GM18517 (cell line): ENCODE results near the gene RNASEH2B.

Source experiments
- ATAC-seq: cut with Tn5 transposase; IDR thresholded peaks from one replicate; pipeline ENCODE4 v1.9.1; 2021; ENCODE audit warnings: mild to moderate bottlenecking, moderate library complexity; ENCODE audit not compliant: unreplicated experiment

RNASEH2B gene

DNA sequence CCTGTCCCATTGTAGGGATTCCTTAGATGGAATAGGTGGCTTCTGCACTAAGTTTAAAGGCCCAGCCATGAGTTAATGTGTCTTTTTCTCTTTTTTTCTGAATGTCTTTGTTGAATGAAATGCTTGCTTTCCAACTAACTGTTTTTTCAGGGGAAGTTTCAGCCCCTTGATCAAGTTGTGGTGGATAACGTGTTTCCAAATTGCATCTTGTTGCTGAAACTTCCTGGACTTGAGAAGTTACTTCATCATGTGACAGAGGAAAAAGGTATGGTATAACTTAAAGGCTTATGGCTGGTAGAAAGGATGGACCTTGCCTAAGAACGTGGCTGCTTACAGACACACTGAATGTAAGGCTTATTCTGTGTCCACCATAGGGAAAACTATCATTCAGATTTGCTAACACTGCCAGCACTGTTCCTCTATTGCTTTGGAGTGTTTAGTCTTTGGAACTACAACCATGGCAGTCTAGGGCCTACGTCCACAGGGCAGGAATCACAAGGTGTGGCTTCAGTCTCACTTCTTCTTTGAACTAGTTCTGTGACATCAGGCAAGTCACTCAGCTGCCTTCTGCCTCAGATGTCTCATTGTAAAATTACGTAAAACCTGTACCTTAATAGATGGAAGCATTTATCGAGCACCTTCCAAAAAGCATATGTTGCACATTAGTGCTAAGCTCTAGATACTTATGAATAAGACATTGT lies 25.3 kb downstream of the RNASEH2B start:
- ATAC-seq: no peak

DNA sequence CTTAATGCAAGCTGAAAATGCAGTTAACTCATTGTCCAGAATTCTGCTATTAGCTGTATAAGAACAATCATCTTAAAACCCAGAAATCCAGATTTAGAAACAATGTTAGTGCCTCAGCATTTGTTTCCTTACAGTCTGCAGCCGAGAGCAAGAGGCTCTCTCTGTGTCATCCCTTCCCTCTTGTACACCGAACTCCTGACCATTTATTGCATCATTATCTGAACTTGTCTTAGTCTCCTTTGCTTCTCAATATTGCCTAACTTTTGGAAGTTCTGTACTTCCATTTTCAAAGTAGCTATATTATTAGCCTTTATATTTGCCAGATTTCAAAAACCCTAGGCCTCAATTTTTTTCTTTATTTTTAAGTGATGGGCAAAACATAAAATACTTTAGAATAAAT lies 27.1 kb downstream of the RNASEH2B start:
- ATAC-seq: no peak

DNA sequence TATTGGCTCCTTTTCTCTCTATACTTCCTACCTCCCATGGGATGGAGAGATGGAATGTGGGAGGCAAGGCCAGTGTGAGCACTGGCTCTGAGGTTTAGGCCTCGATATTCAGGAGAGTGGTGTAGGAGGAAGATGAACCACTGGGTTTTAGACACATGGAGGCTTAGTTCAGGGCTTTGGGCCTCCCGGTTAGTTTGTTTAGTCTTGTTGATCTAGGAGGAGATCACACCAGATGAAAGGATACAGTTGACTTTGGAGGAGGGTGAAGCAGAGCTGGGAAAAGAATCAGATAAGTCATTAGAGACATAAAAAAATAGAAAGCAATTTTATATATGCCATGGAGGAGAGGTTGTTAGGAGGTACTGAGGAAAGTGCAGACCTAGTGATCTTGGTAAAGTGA lies 30.9 kb downstream of the RNASEH2B start:
- ATAC-seq: no peak

DNA sequence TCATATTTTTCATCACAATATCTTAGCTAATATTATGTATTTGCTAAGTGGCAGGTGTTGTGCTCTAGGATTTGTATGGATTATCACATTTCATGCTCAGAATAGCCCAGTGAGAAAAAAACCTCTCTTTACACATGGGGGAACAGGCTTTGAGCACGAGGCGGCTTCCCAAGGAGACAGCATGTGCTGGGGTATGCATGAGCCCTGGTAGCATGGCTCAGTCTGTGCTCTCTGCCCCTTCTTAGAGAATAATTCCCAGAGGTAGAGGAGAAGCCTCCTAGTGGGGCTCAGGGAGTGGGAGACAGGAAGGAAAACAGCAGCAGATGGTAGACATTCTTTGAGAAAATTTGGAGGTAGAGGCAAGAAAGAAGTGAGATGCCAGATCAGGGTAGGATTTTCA lies 31.6 kb downstream of the RNASEH2B start:
- ATAC-seq: no peak

DNA sequence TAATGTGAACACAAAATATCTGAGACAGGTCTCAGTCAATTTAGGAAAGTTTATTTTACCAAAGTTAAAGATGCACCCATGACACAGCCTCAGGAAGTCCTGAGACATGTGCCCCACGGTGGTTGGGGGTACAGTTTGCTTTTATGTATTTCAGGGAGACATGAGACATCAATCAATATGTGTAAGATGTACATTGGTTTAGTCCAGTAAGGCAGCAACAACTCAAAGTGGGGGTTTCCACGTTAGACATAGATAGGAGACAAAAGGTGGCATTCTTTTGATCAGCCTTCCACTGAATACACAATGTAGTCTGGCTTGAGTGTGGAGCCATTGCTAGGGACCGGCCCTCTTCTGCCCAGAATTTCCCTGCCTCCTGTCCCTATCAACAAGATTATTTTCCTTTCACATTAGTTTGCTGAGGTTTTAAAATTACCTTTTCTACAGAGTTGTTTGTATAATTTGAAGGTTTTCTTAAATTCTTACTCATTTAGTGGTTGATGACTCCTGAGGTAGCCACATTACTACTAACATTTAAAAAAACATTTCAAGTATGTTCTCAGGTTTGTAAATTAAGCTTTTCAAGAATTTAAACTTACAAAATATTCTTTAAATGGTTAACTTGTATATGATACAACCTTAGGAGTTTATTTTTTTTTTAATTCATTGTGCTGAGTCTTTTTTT lies 33.2 kb downstream of the RNASEH2B start:
- no peak for ATAC-seq

DNA sequence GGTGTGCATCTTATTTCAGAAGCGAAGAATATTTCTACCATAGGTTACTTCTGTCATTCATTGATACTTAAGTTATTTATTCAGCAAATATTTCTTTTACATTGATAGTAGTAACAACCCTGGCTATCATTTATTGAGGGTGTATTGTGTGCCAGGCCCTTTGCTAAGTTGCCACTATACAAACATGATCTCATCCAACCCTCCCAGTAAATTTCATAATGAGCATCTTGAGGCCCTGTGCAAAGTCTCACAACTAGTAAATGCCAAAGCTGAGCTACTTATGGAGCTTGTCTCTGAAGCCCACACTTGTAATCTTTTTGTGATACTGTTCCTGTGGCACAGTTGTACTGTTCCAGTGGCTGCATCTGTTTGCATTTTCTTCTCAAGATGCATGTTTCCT lies 36.1 kb downstream of the RNASEH2B start:
- no peak for ATAC-seq

DNA sequence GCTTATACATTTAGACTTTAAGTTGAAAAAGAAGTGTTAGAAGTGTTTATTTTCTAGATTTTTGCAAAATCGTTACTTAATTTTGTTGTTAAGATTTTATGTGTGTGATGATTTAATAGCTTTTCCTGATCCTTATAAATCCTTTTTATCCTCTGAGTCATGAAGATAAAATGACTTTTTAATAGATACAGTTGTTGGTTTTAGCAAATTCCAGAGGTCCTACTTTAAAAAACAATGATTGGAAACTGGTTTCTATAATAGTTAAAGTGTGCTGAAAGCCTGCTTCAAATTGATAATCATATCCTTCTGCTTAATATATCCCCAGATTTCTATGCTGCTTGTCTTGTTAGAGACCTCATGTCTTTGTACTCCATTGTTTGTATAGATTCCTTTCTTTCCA lies 39.0 kb downstream of the RNASEH2B start:
- no peak for ATAC-seq

DNA sequence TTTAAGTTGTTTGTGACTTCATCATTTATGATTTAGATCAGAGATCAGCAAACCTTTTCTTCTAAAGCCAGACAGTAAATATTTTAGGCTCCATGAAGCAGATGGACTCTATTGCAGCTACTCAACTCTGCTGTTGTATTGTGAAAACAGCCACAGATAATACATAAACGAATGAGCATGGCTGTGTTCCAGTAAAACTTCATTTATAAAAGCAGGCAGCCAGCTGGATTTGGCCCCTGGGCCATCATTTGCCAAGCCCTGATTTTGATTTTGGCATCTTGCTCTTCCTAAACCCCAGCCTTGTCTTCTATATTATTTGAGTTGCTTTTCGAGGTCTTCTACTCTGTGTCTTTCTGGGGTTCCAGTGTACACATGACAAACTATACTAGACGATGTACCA lies 41.3 kb downstream of the RNASEH2B start:
- ATAC-seq: no peak

DNA sequence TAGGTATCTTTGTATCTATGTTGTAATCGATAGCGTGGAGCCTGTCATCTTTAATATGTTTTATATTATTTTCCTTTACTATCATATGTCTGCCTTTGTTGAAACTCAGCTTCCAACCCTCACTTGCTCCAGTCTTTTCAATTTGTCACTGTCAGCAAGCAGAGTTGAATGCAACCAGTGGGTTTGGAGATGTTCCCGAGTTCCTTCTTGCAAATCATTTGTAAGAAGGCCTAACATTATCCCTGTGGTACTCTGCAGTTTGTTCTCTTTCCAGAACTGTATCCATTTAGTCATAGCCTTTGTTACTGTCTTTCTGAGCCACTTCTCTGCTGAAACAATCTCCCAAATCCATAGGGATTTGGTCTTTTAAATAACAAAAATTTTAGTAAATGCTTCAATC lies 41.8 kb downstream of the RNASEH2B start:
- no peak for ATAC-seq

DNA sequence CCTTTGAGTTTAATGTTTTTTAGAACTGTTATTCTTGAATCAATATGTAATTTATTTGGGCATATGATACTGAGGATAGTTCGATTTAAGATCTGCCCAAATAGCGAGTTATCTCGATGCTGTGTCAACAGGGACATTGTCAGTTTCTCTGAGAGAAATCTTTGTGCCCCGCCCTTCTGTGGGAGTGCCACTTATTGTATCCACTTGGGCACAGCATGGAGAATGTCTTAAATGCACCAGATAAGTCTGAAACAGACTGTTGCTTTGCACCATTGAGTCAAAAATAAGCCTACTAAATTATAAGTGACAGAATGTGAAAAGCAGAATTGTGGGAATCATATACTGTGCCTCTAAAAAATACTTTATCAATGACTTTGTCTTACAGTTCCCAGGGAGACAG lies 45.6 kb downstream of the RNASEH2B start:
- no peak for ATAC-seq

DNA sequence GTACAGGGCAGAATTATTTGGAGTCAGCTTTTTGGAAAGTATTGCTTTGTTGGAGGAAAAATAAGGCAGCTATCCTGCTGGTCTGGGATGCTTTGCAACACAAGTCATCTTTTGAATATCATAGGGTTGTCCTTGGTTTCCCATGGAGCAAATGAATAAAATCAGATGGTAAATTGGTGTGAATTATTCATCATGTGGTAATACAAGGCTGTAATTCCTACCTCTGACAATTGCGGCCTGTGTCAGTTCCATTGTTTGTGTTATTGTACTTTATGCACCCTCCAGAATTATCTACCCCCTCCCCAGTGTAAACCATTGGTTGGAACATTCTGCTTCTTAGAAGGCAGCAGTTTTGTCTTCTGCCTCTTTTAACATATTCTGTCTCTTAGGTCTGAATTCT lies 46.2 kb downstream of the RNASEH2B start:
- no peak for ATAC-seq

DNA sequence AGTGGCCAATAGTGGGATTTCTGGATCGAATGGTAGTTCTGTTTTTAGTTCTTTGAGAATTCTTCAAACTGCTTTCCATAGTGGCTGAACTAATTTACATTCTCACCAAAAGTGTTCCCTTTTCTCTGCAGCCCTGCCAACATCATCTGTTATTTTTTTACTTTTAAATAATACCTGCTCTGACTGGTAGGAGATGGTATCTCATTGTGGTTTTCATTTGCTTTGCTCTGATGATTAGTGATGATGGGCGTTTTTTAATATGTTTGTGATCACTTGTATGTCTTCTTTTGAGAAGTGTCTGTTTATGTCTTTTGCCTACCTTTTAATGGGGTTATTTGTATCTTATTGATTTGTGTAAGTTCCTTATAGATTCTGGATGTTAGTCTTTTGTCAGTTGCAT lies 48.0 kb downstream of the RNASEH2B start:
- no peak for ATAC-seq

DNA sequence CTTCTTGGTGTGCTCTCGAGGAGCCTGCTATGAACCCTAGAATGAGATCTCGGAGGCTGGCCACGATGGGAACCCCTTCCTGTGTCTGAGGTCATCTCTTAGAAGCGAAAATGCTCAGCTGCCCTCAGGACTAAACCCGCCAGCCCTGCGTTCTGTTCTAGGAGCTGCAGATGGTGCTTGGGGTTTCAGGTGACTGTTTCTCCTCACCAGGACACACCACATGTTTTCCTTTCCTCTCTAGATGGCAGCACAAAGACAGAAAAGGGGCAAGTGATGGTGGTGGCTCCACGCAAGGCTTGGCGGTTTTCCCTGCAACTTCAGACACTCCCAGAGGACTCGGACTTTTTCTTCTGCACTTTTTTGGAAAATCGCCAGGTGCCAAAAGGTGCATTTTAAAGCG lies 60.1 kb downstream of the RNASEH2B start:
- no peak for ATAC-seq

DNA sequence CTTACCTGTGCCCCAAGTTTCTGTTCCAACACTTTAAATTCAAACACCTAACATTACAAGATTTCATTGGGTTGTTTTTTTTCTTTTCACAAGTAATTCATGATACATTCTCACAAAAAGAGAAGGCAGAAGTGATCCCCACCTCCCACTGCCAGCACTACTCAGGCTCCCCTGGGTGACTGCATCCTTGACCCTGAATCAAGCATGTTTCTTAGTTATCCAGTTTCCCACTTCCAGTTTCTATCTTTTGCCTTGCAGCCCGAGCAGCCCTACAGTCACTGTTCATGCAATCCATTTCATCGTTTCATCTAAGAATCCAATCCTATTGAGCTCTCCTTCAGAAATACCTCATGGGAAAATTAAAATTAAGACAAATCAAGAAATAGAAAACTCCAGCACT lies 61.4 kb downstream of the RNASEH2B start:
- ATAC-seq: no peak

DNA sequence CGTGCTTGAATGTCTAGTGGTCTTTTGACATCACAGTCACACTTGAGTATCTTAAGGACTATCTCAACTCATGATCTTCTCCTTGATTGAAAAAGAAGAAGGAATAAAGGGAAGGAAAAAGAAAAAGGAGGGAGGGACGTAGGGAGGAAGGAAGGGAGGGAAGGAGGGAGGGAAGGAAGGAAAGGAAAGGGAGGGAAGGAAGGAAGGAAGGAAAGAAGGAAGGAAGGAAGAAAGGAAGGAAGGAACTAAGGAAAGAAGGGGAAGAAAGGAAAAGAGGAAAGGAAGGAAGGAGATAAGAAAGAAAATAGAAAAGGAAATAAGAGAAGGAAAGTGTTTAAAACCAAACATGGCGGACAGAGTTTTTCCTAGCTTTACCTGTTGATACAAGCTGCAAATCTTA lies 64.7 kb downstream of the RNASEH2B start:
- ATAC-seq: no peak

DNA sequence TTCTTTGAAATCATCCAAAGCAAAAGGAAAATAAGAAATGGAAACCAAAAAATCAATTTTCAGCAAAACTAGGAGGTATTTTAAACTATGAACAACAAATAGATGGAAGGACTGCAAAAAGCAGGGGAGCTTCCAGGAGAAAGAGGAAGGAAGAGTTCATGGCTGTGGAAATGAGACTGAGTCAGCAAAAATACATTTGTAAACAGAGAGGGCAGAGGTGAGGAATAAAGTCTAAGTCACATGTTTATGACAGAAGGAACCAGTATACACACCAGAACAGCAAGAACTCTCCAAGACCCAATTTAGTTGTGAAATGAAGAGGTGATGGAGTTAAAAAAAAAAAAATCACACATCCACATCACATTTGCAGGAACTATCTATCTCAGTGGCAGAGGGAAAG lies 69.6 kb downstream of the RNASEH2B start:
- no peak for ATAC-seq

DNA sequence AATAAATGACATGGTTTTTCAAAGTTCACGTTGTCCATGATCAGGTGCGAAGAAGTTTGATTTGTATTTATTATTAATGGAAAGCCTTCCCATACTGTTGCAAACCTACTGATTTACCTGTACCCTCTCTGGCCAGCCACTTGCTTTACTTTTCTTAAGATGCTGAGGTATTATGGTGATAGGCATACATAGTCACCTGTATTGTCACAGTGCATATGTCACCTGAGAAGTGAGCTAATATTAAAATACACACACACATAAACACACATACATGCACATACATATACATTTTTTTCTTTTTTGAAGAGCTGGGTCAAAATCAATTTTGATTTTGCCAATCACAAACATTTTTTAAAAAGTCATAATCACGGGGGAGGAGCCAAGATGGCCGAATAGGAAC lies 72.1 kb downstream of the RNASEH2B start:
- ATAC-seq: no peak

DNA sequence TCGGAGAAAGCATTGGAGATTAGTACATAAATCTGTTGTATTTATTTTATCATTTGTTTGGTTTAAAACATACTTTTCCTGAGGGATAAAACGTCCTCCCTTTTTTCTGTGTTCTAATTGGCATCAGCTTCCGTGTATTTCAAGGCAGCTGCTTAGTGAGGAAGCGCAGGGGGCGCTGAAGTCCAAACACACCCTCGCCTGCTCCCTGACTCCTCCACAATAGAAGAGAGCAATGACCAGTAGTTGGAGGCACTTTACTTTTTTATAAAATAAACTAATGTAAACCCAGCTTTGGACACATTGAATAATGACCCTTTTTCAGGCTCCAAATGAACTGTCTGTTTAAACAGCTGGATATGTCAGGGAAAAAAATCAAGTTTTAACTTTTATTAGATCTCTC lies 79.9 kb downstream of the RNASEH2B start:
- no peak for ATAC-seq

DNA sequence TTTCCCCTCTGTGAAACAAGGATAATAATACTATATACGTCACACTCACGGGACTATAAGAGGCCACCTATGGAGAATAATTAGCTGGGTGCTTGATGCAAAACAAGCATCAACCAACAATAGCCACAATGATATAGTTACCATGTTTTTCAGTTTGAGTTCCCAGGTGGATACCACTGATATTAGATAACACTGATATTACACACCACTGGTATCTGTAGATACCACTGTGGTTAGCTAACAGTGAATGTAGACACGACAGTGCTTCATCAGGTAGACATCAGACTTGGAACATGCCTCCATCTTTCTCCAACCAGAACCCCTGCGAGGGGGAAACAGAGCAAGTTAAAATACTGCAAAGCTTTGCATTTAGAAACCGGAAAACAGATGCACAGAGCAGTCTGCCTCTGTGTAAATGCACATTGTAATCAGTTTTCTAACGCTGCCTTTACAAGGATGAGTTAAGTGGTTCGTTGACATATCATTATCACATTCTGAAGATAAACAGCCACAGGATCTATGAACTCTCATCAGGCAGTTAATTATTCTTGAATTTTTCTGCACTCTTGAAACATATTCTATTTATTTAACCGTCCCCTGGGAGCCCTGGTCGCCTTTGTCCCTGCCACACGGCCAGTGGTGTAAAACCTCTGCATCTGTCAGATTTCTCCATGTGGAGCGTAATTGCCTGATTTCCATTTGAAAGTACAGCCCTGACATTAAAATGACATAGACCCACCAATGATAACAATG lies 80.7 kb downstream of the RNASEH2B start:
- ATAC-seq: no peak

DNA sequence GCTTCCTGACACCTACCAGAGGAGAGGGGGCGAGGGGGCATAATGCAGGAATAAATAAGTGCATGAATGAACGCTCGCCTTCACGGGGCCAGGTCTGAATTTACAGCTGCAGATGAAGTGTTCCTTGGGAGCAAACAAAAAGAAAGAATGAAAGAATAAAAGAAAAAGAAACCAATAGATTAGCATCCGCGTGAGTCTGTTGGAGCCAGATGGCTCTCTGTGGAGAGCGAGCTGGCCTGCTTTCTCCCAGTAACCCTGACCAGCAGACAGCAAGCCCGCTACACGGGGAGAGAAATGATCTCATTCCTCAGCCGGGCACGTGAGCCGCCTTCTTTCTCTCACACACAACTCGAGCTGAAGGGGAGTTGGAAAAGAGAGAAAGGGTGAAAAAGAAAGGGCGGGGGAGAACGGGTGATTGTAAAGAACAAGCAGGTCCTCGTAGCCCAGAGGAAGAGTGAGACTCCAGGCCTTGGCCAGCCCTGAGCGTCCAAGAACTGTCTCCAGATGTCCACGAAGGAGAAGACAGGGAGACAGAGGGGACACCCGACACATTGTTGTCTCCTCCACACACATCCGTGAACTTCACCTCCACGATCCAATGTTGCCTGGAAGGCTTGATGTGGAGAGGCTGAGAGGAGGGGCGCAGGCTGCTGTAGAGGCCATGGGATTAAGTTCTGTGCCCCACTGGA lies 81.4 kb downstream of the RNASEH2B start:
- ATAC-seq: no peak
